Mucosa of descending colon (tissue), 3 donors: ENCODE results near the gene VPS37C. TPM values are rescaled to one million over a fixed set of nuclear protein-coding genes. Genes with fewer than 3 reads are reported as not detected.

Source experiments
- ATAC-seq: fragments of 200-7000 bp; cut with Tn5 transposase; one replicate; pipeline ENCODE4 v1.9.1; 2020; ENCODE audit warnings: mild to moderate bottlenecking, moderate library complexity
- DNase-seq, 3 donors: peaks; one replicate each; pipeline ENCODE4 v3.0.0-alpha.2; 2020
- H3K36me3 ChIP-seq: fragments of 200-600 bp; one replicate; pipeline ENCODE4 v1.8.0; 2021; ENCODE audit warnings: low read depth, mild to moderate bottlenecking
- H3K4me1 ChIP-seq: fragments of 200-600 bp; one replicate; pipeline ENCODE4 v1.8.0; 2021; ENCODE audit warnings: low read depth, mild to moderate bottlenecking
- H3K4me3 ChIP-seq: fragments of 200-600 bp; one replicate; pipeline ENCODE4 v1.8.0; 2021; ENCODE audit warnings: mild to moderate bottlenecking
- H3K9me3 ChIP-seq: fragments of 200-600 bp; one replicate; pipeline ENCODE4 v1.8.0; 2021; ENCODE audit warnings: mild to moderate bottlenecking
- intact Hi-C, 2 donors: fragments of 100-400 bp; cut with DNase I in 1 of 2; cut with micrococcal nuclease in 1 of 2; formaldehyde crosslinking; loops; one replicate each; pipeline versions ENCODE4 v1.11.0 to v1.11.1; 2022; cut with DNase I, micrococcal nuclease
- total RNA-seq, 3 donors: library from RNA; stranded (reverse); fragmentation: NEBNext Ultra II Directional in 2 of 3; extraction: Animal tissue kit (Norgen Biotek cat#: 25700) in 2 of 3; gene quantifications; one replicate each; pipeline versions ENCODE4 v1.2.1 to v1.2.4, GENCODE V29; 2021 to 2023
- TF ChIP-seq, protein P1 (sequence below): fragments of 200-600 bp; IDR thresholded peaks from one replicate; pipeline ENCODE4 v1.8.0; 2022; ENCODE audit warnings: antibody characterized with exemption, mild to moderate bottlenecking
- donor health status: DM: no; HTN: no; CAD: no; lungs with moderate emphysema.
- donor health status: DM: no; HTN: no; CAD: no.
- donor health status: DM: no; HTN: yes; CAD: no.

Gene VPS37C
- total RNA-seq, 3 donors from 2014 or later = 28.5 to 30.8 (median 28.5) TPM

- intact Hi-C loops = no loop called here
- TF ChIP-seq, protein P1, sequence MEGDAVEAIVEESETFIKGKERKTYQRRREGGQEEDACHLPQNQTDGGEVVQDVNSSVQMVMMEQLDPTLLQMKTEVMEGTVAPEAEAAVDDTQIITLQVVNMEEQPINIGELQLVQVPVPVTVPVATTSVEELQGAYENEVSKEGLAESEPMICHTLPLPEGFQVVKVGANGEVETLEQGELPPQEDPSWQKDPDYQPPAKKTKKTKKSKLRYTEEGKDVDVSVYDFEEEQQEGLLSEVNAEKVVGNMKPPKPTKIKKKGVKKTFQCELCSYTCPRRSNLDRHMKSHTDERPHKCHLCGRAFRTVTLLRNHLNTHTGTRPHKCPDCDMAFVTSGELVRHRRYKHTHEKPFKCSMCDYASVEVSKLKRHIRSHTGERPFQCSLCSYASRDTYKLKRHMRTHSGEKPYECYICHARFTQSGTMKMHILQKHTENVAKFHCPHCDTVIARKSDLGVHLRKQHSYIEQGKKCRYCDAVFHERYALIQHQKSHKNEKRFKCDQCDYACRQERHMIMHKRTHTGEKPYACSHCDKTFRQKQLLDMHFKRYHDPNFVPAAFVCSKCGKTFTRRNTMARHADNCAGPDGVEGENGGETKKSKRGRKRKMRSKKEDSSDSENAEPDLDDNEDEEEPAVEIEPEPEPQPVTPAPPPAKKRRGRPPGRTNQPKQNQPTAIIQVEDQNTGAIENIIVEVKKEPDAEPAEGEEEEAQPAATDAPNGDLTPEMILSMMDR = no peak
- DNase-seq (no peak), ATAC-seq (no peak)
- Histone ChIP-seq H3K4me3 (no peak overlapping the region), H3K9me3 (no peaks in the 10 kb centered on the region), H3K36me3 (no peaks in the 10 kb centered on the region), H3K4me1 (peaks cover 10% of the 10 kb centered on the region)
These were observed 41.7 kb downstream of the VPS37C start for GRCh38 chr11:61119571-61119970.

GRCh38 chr11:61119055-61119454, 42.2 kb downstream of the VPS37C start:
- DNase-seq (no peak), ATAC-seq (no peak)
- Histone ChIP-seq H3K4me1 (peaks cover 10% of the 10 kb centered on the region), H3K9me3 (no peaks in the 10 kb centered on the region), H3K36me3 (no peaks in the 10 kb centered on the region), H3K4me3 (no peak overlapping the region)
- TF ChIP-seq, protein P1 = no peak
- intact Hi-C loops = no loop called here

DNA sequence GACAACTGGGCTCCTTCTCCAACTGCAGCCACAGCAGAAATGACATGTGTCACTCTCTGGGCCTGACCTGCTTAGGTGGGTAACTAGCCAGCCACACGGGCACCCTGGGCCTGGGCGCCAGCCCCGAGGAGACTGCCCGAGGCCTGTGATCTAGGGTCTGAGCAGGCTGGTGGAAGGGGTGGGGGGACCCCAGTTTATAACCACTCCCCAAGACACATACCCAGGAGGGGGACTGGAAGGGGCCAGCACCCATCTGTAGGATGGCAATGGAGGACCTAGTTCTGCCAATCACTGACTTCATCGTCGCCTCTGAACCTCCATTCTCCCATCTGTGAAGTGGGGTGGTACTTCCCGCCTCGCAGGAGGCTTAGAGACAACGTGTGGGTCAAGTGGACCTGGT, 42.8 kb downstream of the VPS37C start:
- TF ChIP-seq, protein P1 = no peak
- DNase-seq (no peak), ATAC-seq (no peak)

GRCh38 chr11:61118004-61118403, 43.2 kb downstream of the VPS37C start:
- TF ChIP-seq, protein P1 = no peak
- DNase-seq (no peak), ATAC-seq (no peak)
- intact Hi-C loops = no loop called here
- peaks cover 10% of the 10 kb centered on the region for H3K4me1 ChIP-seq
- H3K36me3 ChIP-seq = no peaks in the 10 kb centered on the region
- no peaks in the 10 kb centered on the region for H3K9me3 ChIP-seq
- no peak overlapping the region for H3K4me3 ChIP-seq

More for the DNA sequence above, 42.8 kb downstream of the VPS37C start:
- Histone ChIP-seq H3K9me3 (no peaks in the 10 kb centered on the region), H3K4me1 (peaks cover 10% of the 10 kb centered on the region), H3K4me3 (no peak overlapping the region), H3K36me3 (no peaks in the 10 kb centered on the region)
- intact Hi-C loops = no loop called here

GRCh38 chr11:61117168-61117520, 44.1 kb downstream of the VPS37C start:
- TF ChIP-seq, protein P1 = no peak
- ATAC-seq (no peak), DNase-seq (no peak)
- peaks cover 10% of the 10 kb centered on the region for H3K4me1 ChIP-seq
- H3K36me3 ChIP-seq = no peaks in the 10 kb centered on the region
- intact Hi-C loops = no loop called here
- no peaks in the 10 kb centered on the region for H3K9me3 ChIP-seq
- no peak overlapping the region for H3K4me3 ChIP-seq
